HEK293 (cell line): ENCODE results near the gene DZIP1.

Experiments
- CTCF ChIA-PET: fragments of 350-600 bp; formaldehyde crosslinking; extraction: SDS; loops from one replicate; lab custom pipeline; 2021; ENCODE audit warnings: antibody characterized with exemption; lab: Yijun Ruan, JAX
- POLR2A ChIA-PET: fragments of 300-600 bp; formaldehyde crosslinking; extraction: SDS; loops from one replicate; lab custom pipeline; 2020; ENCODE audit warnings: antibody characterized with exemption, inconsistent platforms; lab: Yijun Ruan, JAX
- H3K27ac ChIP-seq: fragments of 200-500 bp; sonication (Bioruptor generic); 2 replicates; pipeline ENCODE4 v1.5.1; 2014; ENCODE audit warnings: low read depth, low read length, control low read depth, inconsistent platforms; ENCODE audit errors: extremely low read depth
- H3K36me3 ChIP-seq, 2 experiments: fragments of 200-500 bp in 1 of 2; sonication (Bioruptor generic) in 1 of 2; 1 replicate in 1 of 2; 2 replicates in 1 of 2; pipeline ENCODE4 v1.5.1; 2014 to 2017; ENCODE audit warnings: inconsistent platforms in 2 of 2, low read length in 2 of 2; ENCODE audit not compliant: control insufficient read depth in 2 of 2, insufficient read depth in 1 of 2
- H3K4me1 ChIP-seq: fragments of 200-500 bp; sonication (Bioruptor generic); 2 replicates; pipeline ENCODE4 v1.5.1; 2014; ENCODE audit warnings: mild to moderate bottlenecking, low read length, inconsistent platforms; ENCODE audit not compliant: control insufficient read depth, insufficient read depth
- H3K4me3 ChIP-seq: 2 replicates; pipeline ENCODE4 v1.5.1; 2011; ENCODE audit warnings: low read depth, mild to moderate bottlenecking, control low read depth, low read length, moderate library complexity
- H3K9me3 ChIP-seq: fragments of 200-500 bp; sonication (Bioruptor generic); 2 replicates; pipeline ENCODE4 v1.5.1; 2014; ENCODE audit warnings: low read depth, low read length, inconsistent platforms; ENCODE audit not compliant: control insufficient read depth, insufficient read depth
- AEBP2 ChIP-seq: fragments of 450-650 bp; formaldehyde crosslinking; IDR thresholded peaks from 2 replicates; pipeline ENCODE4 v1.5.1; 2016; ENCODE audit warnings: missing biosample characterization, missing genetic modification characterization, borderline replicate concordance
- EGR2 ChIP-seq: fragments of 450-650 bp; formaldehyde crosslinking; IDR thresholded peaks from 2 replicates; pipeline ENCODE4 v1.5.1; 2016; ENCODE audit warnings: low read depth, missing biosample characterization, missing genetic modification characterization
- GLI2 ChIP-seq: fragments of 450-650 bp; formaldehyde crosslinking; IDR thresholded peaks from 2 replicates; pipeline ENCODE4; 2017; ENCODE audit warnings: missing biosample characterization, missing genetic modification characterization, low read depth, borderline replicate concordance
- ZBTB1 ChIP-seq: fragments of 450-650 bp; formaldehyde crosslinking; IDR thresholded peaks from 2 replicates; pipeline ENCODE4 v1.5.1; 2016; ENCODE audit warnings: missing biosample characterization, missing genetic modification characterization
- ZNF146 ChIP-seq: fragments of 450-650 bp; formaldehyde crosslinking; IDR thresholded peaks from 2 replicates; pipeline ENCODE4 v1.5.1; 2016; ENCODE audit warnings: missing biosample characterization, missing genetic modification characterization
- ZNF169 ChIP-seq: fragments of 450-650 bp; formaldehyde crosslinking; IDR thresholded peaks from 2 replicates; pipeline ENCODE4 v1.5.1; 2016; ENCODE audit warnings: missing biosample characterization, missing genetic modification characterization
- ZNF175 ChIP-seq: fragments of 450-650 bp; formaldehyde crosslinking; IDR thresholded peaks from 2 replicates; pipeline ENCODE4 v1.5.1; 2016; ENCODE audit warnings: missing biosample characterization, missing genetic modification characterization
- ZNF221 ChIP-seq: fragments of 450-650 bp; formaldehyde crosslinking; IDR thresholded peaks from 2 replicates; pipeline ENCODE4 v1.5.1; 2017; ENCODE audit warnings: missing biosample characterization, missing genetic modification characterization, borderline replicate concordance
- ZNF391 ChIP-seq: fragments of 450-650 bp; formaldehyde crosslinking; IDR thresholded peaks from 2 replicates; pipeline ENCODE4 v1.5.1; 2016; ENCODE audit warnings: low read depth, missing biosample characterization, missing genetic modification characterization, borderline replicate concordance
- ZNF423 ChIP-seq: fragments of 450-650 bp; formaldehyde crosslinking; IDR thresholded peaks from 2 replicates; pipeline ENCODE4 v1.5.1; 2016; ENCODE audit warnings: missing biosample characterization, missing genetic modification characterization
- ZNF530 ChIP-seq: fragments of 450-650 bp; formaldehyde crosslinking; IDR thresholded peaks from 2 replicates; pipeline ENCODE4 v1.5.1; 2016; ENCODE audit warnings: low read depth, missing biosample characterization, missing genetic modification characterization
- ZNF549 ChIP-seq: fragments of 450-650 bp; IDR thresholded peaks from 2 replicates; pipeline ENCODE4 v1.5.1; 2018; ENCODE audit warnings: missing biosample characterization, missing genetic modification characterization, mild to moderate bottlenecking, inconsistent platforms, moderate library complexity
- ZNF571 ChIP-seq: fragments of 450-650 bp; formaldehyde crosslinking; IDR thresholded peaks from 2 replicates; pipeline ENCODE4 v1.5.0; 2017; ENCODE audit warnings: missing biosample characterization, missing genetic modification characterization
- ZNF747 ChIP-seq: fragments of 450-650 bp; formaldehyde crosslinking; IDR thresholded peaks from 2 replicates; pipeline ENCODE4 v1.5.1; 2016; ENCODE audit warnings: missing biosample characterization, missing genetic modification characterization
- ZNF76 ChIP-seq: fragments of 450-650 bp; formaldehyde crosslinking; IDR thresholded peaks from 2 replicates; pipeline ENCODE4; 2016; ENCODE audit warnings: low read depth, missing biosample characterization, missing genetic modification characterization, borderline replicate concordance
- ZNF843 ChIP-seq: fragments of 450-650 bp; formaldehyde crosslinking; IDR thresholded peaks from 2 replicates; pipeline ENCODE4 v1.5.1; 2016; ENCODE audit warnings: missing biosample characterization, missing genetic modification characterization
- TF ChIP-seq, protein P1 (sequence below): fragments of 450-650 bp; formaldehyde crosslinking; IDR thresholded peaks from 2 replicates; pipeline ENCODE4 v1.5.1; 2016; ENCODE audit warnings: missing biosample characterization, missing genetic modification characterization
- TF ChIP-seq, protein P2 (sequence below): sonication (generic); formaldehyde crosslinking; IDR thresholded peaks from 2 replicates; pipeline ENCODE4 v1.8.1; 2022; ENCODE audit warnings: mild to moderate bottlenecking, moderate library complexity, missing genetic modification reagents
- TF ChIP-seq, protein P3 (sequence below): fragments of 450-650 bp; formaldehyde crosslinking; IDR thresholded peaks from 2 replicates; pipeline ENCODE4 v1.5.1; 2017; ENCODE audit warnings: missing biosample characterization, missing genetic modification characterization

The DZIP1 gene

GRCh38 chr13:95614641-95615245 lies 29.8 kb downstream of the DZIP1 start:
- no peak overlapping the region for H3K27ac ChIP-seq
- no peaks in the 10 kb centered on the region for H3K9me3 ChIP-seq
- TF ChIP-seq ZNF175 (no peak), ZNF169 (tag by site-specific recombination) (no peak), ZNF549 (no peak), ZBTB1 (no peak), ZNF571 (tag by site-specific recombination) (no peak), ZNF221 (no peak), ZNF530 (tag by site-specific recombination) (no peak), ZNF747 (tag by site-specific recombination) (no peak), EGR2 (tag by site-specific recombination) (no peak), ZNF423 (no peak), ZNF843 (tag by site-specific recombination) (no peak), GLI2 (tag by site-specific recombination) (no peak), ZNF76 (tag by site-specific recombination) (no peak), ZNF391 (tag by site-specific recombination) (no peak), AEBP2 (tag by site-specific recombination) (no peak), ZNF146 (tag by site-specific recombination) (no peak)
- TF ChIP-seq, protein P1, sequence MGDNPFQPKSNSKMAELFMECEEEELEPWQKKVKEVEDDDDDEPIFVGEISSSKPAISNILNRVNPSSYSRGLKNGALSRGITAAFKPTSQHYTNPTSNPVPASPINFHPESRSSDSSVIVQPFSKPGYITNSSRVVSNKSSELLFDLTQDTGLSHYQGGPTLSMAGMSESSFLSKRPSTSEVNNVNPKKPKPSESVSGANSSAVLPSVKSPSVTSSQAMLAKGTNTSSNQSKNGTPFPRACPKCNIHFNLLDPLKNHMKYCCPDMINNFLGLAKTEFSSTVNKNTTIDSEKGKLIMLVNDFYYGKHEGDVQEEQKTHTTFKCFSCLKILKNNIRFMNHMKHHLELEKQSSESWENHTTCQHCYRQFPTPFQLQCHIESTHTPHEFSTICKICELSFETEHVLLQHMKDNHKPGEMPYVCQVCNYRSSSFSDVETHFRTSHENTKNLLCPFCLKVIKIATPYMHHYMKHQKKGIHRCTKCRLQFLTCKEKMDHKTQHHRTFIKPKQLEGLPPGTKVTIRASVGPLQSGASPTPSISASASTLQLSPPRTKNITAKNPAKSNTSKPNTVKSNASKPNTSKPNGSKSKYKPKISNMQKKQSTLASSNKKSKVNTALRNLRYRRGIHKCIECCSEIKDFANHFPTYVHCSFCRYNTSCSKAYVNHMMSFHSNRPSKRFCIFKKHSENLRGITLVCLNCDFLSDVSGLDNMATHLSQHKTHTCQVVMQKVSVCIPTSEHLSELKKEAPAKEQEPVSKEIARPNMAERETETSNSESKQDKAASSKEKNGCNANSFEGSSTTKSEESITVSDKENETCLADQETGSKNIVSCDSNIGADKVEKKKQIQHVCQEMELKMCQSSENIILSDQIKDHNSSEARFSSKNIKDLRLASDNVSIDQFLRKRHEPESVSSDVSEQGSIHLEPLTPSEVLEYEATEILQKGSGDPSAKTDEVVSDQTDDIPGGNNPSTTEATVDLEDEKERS (tag by site-specific recombination): no peak
- TF ChIP-seq, protein P2, sequence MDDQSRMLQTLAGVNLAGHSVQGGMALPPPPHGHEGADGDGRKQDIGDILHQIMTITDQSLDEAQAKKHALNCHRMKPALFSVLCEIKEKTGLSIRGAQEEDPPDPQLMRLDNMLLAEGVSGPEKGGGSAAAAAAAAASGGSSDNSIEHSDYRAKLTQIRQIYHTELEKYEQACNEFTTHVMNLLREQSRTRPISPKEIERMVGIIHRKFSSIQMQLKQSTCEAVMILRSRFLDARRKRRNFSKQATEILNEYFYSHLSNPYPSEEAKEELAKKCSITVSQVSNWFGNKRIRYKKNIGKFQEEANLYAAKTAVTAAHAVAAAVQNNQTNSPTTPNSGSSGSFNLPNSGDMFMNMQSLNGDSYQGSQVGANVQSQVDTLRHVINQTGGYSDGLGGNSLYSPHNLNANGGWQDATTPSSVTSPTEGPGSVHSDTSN (CRISPR knock-in tag): no peak
- TF ChIP-seq, protein P3, sequence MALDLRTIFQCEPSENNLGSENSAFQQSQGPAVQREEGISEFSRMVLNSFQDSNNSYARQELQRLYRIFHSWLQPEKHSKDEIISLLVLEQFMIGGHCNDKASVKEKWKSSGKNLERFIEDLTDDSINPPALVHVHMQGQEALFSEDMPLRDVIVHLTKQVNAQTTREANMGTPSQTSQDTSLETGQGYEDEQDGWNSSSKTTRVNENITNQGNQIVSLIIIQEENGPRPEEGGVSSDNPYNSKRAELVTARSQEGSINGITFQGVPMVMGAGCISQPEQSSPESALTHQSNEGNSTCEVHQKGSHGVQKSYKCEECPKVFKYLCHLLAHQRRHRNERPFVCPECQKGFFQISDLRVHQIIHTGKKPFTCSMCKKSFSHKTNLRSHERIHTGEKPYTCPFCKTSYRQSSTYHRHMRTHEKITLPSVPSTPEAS (tag by site-specific recombination): no peak
- H3K4me3 ChIP-seq: no peak overlapping the region
- peaks cover 42 to 96% of the 10 kb centered on the region in 2 experiments for H3K36me3 ChIP-seq
- H3K4me1 ChIP-seq: no peaks in the 10 kb centered on the region
- ChIA-PET CTCF (interaction anchor here (0.5 to 1.6 kb wide), 4 partner anchors 9 to 121 kb away, joined by 4 to 6 read pairs (median 4); no protein-coding TSS in a partner anchor), POLR2A (no interaction called here)
